ENCODE measurements around the gene ENDOV.

GRCh38 chr17:80419255-80419654, 4.3 kb downstream of the ENDOV start:
- TF ChIP-seq EZH2 (IDR thresholded peaks at IDR 0.05; ENCODE audit: borderline replicate concordance, low read depth, low read length, severe bottlenecking) (no peak), CTCF (IDR thresholded peaks at IDR 0.05; ENCODE audit: extremely low read depth in 1 of 2, insufficient read depth in 1 of 2, low read depth in 1 of 2, low read length in 2 of 2) (no peak), POLR2A (IDR thresholded peaks at IDR 0.05; ENCODE audit: low read depth, low read length) (no peak), FOS (IDR thresholded peaks at IDR 0.05; ENCODE audit: borderline replicate concordance, insufficient read depth, low read length) (no peak), POLR2AphosphoS5 (IDR thresholded peaks at IDR 0.05; ENCODE audit: insufficient read depth, low read depth, low read length) (no peak)

Measured in endothelial cell of umbilical vein (primary cell).